Measurements from ENCODE around the gene PPM1E.

The PPM1E gene

DNA sequence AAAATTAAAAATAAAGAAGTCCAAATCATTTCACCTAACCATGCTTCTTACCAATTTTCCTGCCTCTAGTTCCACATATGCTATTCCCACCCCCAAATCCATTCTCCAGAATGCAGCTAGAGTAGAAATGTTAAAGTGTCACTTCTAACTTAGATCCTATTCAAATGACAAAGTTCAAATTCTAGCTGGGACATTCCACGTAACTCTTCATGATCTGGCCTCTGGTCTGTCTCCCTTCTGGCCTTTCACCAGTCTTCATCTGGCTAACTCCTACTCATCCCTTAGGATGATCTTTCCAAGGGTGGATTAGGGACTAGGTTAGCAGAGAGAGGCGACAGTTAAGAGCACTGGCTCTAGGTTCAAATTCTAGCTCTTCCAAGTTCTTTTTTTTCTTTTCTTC lies 253.1 kb downstream of the PPM1E start:
- ATAC-seq: no peak
- TF ChIP-seq, protein P1, sequence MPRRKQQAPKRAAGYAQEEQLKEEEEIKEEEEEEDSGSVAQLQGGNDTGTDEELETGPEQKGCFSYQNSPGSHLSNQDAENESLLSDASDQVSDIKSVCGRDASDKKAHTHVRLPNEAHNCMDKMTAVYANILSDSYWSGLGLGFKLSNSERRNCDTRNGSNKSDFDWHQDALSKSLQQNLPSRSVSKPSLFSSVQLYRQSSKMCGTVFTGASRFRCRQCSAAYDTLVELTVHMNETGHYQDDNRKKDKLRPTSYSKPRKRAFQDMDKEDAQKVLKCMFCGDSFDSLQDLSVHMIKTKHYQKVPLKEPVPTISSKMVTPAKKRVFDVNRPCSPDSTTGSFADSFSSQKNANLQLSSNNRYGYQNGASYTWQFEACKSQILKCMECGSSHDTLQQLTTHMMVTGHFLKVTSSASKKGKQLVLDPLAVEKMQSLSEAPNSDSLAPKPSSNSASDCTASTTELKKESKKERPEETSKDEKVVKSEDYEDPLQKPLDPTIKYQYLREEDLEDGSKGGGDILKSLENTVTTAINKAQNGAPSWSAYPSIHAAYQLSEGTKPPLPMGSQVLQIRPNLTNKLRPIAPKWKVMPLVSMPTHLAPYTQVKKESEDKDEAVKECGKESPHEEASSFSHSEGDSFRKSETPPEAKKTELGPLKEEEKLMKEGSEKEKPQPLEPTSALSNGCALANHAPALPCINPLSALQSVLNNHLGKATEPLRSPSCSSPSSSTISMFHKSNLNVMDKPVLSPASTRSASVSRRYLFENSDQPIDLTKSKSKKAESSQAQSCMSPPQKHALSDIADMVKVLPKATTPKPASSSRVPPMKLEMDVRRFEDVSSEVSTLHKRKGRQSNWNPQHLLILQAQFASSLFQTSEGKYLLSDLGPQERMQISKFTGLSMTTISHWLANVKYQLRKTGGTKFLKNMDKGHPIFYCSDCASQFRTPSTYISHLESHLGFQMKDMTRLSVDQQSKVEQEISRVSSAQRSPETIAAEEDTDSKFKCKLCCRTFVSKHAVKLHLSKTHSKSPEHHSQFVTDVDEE (CRISPR knock-in tag; IDR thresholded peaks at IDR 0.05): no peak
- TF ChIP-seq TOX (CRISPR knock-in tag; IDR thresholded peaks at IDR 0.05; ENCODE audit: borderline replicate concordance) (no peak), GLIS3 (CRISPR knock-in tag; IDR thresholded peaks at IDR 0.05) (no peak), CSDC2 (CRISPR knock-in tag; IDR thresholded peaks at IDR 0.05) (no peak), OSR1 (CRISPR knock-in tag; IDR thresholded peaks at IDR 0.05) (no peak)
- TF ChIP-seq, protein P2, sequence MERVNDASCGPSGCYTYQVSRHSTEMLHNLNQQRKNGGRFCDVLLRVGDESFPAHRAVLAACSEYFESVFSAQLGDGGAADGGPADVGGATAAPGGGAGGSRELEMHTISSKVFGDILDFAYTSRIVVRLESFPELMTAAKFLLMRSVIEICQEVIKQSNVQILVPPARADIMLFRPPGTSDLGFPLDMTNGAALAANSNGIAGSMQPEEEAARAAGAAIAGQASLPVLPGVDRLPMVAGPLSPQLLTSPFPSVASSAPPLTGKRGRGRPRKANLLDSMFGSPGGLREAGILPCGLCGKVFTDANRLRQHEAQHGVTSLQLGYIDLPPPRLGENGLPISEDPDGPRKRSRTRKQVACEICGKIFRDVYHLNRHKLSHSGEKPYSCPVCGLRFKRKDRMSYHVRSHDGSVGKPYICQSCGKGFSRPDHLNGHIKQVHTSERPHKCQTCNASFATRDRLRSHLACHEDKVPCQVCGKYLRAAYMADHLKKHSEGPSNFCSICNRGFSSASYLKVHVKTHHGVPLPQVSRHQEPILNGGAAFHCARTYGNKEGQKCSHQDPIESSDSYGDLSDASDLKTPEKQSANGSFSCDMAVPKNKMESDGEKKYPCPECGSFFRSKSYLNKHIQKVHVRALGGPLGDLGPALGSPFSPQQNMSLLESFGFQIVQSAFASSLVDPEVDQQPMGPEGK (CRISPR knock-in tag; IDR thresholded peaks at IDR 0.05; ENCODE audit: borderline replicate concordance): no peak

DNA sequence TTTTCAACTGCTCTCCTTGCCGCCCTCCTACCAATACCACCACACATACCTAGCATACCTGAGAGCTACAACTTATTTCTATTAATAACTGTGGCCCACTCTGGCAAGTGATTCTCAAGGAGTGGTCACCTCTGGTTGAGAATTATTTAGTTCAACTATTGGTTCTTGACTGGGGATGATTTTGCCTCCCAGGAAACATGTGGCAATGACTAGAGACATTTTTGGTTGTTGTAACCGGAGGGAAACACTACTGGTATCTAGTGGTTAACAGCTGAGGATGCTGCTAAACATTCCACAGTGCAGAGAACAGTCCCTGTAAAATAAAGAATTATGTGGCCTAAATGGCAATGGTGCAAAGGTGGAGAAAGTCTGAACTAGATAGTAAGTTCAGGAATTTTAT lies 254.4 kb downstream of the PPM1E start:
- TF ChIP-seq, protein P2 (CRISPR knock-in tag; IDR thresholded peaks at IDR 0.05; ENCODE audit: borderline replicate concordance): no peak
- TF ChIP-seq SNAI2 (CRISPR knock-in tag; IDR thresholded peaks at IDR 0.05) (no peak), RARB (CRISPR knock-in tag; IDR thresholded peaks at IDR 0.05) (no peak), OSR1 (CRISPR knock-in tag; IDR thresholded peaks at IDR 0.05) (no peak), PPARA (CRISPR knock-in tag; IDR thresholded peaks at IDR 0.05; ENCODE audit: borderline replicate concordance) (no peak), ZFP3 (CRISPR knock-in tag; IDR thresholded peaks at IDR 0.05) (no peak), ARNTL (CRISPR knock-in tag; IDR thresholded peaks at IDR 0.05; ENCODE audit: borderline replicate concordance, low read depth) (no peak), ISL1 (CRISPR knock-in tag; IDR thresholded peaks at IDR 0.05) (no peak), BACH2 (CRISPR knock-in tag; IDR thresholded peaks at IDR 0.05; ENCODE audit: borderline replicate concordance) (no peak), ESRRG (CRISPR knock-in tag; IDR thresholded peaks at IDR 0.05) (no peak), ZNF70 (CRISPR knock-in tag; IDR thresholded peaks at IDR 0.05) (no peak)
- ATAC-seq: no peak

DNA sequence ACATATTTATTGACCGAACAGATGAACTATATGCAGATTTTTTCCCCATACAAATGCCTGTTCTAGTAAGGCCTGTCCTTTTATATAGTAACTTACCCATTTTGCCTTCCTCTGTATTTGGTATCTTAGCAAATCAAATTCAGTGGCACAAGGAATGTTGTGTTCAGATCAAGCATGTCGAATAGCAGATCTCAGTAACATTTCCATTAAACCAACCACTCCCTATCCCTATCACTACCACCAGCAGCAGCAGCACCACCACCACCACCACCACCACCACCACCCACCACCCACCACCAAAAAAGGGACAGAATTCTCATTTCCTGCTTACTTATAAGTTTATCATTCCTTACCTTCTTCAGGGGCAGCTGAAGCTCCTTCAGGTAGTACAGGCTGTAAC lies 256.3 kb downstream of the PPM1E start:
- ATAC-seq: no peak
- TF ChIP-seq ZC3H10 (CRISPR knock-in tag; IDR thresholded peaks at IDR 0.05) (no peak), ZNF565 (CRISPR knock-in tag; conservative IDR thresholded peaks at IDR 0.05; ENCODE audit: low read depth) (no peak), SNAI2 (CRISPR knock-in tag; IDR thresholded peaks at IDR 0.05) (no peak), ZFP30 (CRISPR knock-in tag; IDR thresholded peaks at IDR 0.05) (no peak), TOX (CRISPR knock-in tag; IDR thresholded peaks at IDR 0.05; ENCODE audit: borderline replicate concordance) (no peak), TCF4 (CRISPR knock-in tag; IDR thresholded peaks at IDR 0.05; ENCODE audit: borderline replicate concordance) (no peak), CSDC2 (CRISPR knock-in tag; IDR thresholded peaks at IDR 0.05) (no peak), PPARA (CRISPR knock-in tag; IDR thresholded peaks at IDR 0.05; ENCODE audit: borderline replicate concordance) (no peak)
- TF ChIP-seq, protein P3, sequence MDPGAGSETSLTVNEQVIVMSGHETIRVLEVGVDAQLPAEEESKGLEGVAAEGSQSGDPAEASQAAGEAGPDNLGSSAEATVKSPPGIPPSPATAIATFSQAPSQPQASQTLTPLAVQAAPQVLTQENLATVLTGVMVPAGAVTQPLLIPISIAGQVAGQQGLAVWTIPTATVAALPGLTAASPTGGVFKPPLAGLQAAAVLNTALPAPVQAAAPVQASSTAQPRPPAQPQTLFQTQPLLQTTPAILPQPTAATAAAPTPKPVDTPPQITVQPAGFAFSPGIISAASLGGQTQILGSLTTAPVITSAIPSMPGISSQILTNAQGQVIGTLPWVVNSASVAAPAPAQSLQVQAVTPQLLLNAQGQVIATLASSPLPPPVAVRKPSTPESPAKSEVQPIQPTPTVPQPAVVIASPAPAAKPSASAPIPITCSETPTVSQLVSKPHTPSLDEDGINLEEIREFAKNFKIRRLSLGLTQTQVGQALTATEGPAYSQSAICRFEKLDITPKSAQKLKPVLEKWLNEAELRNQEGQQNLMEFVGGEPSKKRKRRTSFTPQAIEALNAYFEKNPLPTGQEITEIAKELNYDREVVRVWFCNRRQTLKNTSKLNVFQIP (CRISPR knock-in tag; IDR thresholded peaks at IDR 0.05; ENCODE audit: borderline replicate concordance, low read depth): no peak
- TF ChIP-seq, protein P4, sequence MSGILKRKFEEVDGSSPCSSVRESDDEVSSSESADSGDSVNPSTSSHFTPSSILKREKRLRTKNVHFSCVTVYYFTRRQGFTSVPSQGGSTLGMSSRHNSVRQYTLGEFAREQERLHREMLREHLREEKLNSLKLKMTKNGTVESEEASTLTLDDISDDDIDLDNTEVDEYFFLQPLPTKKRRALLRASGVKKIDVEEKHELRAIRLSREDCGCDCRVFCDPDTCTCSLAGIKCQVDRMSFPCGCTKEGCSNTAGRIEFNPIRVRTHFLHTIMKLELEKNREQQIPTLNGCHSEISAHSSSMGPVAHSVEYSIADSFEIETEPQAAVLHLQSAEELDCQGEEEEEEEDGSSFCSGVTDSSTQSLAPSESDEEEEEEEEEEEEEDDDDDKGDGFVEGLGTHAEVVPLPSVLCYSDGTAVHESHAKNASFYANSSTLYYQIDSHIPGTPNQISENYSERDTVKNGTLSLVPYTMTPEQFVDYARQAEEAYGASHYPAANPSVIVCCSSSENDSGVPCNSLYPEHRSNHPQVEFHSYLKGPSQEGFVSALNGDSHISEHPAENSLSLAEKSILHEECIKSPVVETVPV (CRISPR knock-in tag; IDR thresholded peaks at IDR 0.05): no peak
